ENCODE measurements around the gene TNFRSF25.

DNA sequence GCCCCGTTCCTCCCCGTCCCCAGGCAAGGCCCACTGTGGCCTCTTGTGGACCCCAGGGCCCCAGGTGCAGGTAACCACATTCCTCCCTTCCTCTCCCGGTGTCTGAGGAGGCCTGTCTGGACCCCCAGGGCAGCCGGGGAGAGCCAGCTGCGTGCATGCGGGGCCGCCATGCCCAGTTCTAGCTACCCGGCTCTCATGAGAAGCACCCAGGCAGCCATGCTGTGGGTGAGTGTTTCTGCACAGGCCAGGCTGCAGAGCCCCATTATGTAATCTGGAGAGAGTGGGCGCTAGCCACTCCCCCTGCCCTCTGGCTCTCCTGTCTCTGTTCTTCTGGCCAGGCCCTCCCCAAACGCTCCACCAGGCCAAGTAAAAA, 43.9 kb upstream of the TNFRSF25 start:
- TF ChIP-seq, protein P1, sequence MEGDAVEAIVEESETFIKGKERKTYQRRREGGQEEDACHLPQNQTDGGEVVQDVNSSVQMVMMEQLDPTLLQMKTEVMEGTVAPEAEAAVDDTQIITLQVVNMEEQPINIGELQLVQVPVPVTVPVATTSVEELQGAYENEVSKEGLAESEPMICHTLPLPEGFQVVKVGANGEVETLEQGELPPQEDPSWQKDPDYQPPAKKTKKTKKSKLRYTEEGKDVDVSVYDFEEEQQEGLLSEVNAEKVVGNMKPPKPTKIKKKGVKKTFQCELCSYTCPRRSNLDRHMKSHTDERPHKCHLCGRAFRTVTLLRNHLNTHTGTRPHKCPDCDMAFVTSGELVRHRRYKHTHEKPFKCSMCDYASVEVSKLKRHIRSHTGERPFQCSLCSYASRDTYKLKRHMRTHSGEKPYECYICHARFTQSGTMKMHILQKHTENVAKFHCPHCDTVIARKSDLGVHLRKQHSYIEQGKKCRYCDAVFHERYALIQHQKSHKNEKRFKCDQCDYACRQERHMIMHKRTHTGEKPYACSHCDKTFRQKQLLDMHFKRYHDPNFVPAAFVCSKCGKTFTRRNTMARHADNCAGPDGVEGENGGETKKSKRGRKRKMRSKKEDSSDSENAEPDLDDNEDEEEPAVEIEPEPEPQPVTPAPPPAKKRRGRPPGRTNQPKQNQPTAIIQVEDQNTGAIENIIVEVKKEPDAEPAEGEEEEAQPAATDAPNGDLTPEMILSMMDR (IDR thresholded peaks at IDR 0.05; ENCODE audit: borderline replicate concordance, extremely low read depth, low read length, poor library complexity, severe bottlenecking) = no peak
- TF ChIP-seq EZH2 (IDR thresholded peaks at IDR 0.05; ENCODE audit: borderline replicate concordance, low read depth, low read length, severe bottlenecking) = no peak

Data from DND-41 (cell line).